ENCODE measurements around the gene LRRC28. TPM values are rescaled to one million over a fixed set of nuclear protein-coding genes. Genes with fewer than 3 reads are reported as not detected.

The LRRC28 gene
- total and polyA plus RNA-seq, 2 donors (not counting 1 experiment from before 2014, with no cell fraction given) = 20.1 to 23.8 TPM

DNA sequence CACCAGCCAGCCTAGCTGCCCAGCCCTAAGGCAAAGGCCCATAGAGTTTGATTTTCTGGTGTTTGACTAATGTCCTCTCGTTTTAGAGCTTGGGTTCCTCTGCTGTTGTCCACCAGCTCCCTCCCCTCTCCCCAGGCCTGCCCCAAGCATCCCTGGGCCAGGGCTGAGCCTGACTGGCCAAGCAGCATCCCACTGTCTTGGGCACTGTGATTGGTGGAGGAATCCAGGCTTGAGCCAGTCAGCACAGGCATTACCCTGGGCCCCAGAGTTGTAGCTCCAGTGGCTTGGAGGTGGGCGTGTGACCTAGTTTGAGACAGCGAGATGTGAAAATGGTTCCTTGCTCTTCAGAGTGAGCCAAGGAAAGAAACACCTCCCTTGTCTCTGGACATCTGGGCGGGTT is 159.2 kb downstream of the LRRC28 start:
- no peak overlapping the region for H3K4me3 ChIP-seq (replicated peaks in 1 of 4; ENCODE audit: control extremely low read depth in 1 of 4, insufficient read depth in 1 of 4, low read depth in 3 of 4, low read length in 4 of 4)
- H3K27ac ChIP-seq (ENCODE audit: insufficient read depth, low read length) = no peak overlapping the region
- H3K9me3 ChIP-seq (ENCODE audit: control insufficient read depth, insufficient read depth, low read depth, low read length) = no peaks in the 10 kb centered on the region
- H4K20me1 ChIP-seq (ENCODE audit: control insufficient read depth, extremely low read depth, insufficient read depth, low read length) = no peaks in the 10 kb centered on the region
- no peak overlapping the region for H3K9ac ChIP-seq (ENCODE audit: insufficient read depth, low read length)
- DNase-seq (ENCODE audit: low read depth in 2 of 2) = no peak
- H3K27me3 ChIP-seq (ENCODE audit: control insufficient read depth, insufficient read depth, low read length) = no peaks in the 10 kb centered on the region
- peaks cover 9% of the 10 kb centered on the region for H3K4me1 ChIP-seq (ENCODE audit: control insufficient read depth, extremely low read depth, insufficient read depth, low read length)
- no peak for TF ChIP-seq EZH2 (IDR thresholded peaks at IDR 0.05; ENCODE audit: low read length, missing control alignments)
- TF ChIP-seq, protein P1, sequence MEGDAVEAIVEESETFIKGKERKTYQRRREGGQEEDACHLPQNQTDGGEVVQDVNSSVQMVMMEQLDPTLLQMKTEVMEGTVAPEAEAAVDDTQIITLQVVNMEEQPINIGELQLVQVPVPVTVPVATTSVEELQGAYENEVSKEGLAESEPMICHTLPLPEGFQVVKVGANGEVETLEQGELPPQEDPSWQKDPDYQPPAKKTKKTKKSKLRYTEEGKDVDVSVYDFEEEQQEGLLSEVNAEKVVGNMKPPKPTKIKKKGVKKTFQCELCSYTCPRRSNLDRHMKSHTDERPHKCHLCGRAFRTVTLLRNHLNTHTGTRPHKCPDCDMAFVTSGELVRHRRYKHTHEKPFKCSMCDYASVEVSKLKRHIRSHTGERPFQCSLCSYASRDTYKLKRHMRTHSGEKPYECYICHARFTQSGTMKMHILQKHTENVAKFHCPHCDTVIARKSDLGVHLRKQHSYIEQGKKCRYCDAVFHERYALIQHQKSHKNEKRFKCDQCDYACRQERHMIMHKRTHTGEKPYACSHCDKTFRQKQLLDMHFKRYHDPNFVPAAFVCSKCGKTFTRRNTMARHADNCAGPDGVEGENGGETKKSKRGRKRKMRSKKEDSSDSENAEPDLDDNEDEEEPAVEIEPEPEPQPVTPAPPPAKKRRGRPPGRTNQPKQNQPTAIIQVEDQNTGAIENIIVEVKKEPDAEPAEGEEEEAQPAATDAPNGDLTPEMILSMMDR (conservative IDR thresholded peaks at IDR 0.05 in 1 of 2, IDR thresholded peaks at IDR 0.05 in 1 of 2; ENCODE audit: low read depth in 1 of 2, low read length in 2 of 2) = no peak
- no peaks in the 10 kb centered on the region for H3K36me3 ChIP-seq (ENCODE audit: control insufficient read depth, insufficient read depth, low read length)
- no peak overlapping the region for H3K4me2 ChIP-seq (ENCODE audit: extremely low read depth, insufficient read depth, low read length)
- no peak overlapping the region for H2AFZ ChIP-seq (ENCODE audit: low read length)
- H3K79me2 ChIP-seq (ENCODE audit: control insufficient read depth, insufficient read depth, low read length) = no peaks in the 10 kb centered on the region

DNA sequence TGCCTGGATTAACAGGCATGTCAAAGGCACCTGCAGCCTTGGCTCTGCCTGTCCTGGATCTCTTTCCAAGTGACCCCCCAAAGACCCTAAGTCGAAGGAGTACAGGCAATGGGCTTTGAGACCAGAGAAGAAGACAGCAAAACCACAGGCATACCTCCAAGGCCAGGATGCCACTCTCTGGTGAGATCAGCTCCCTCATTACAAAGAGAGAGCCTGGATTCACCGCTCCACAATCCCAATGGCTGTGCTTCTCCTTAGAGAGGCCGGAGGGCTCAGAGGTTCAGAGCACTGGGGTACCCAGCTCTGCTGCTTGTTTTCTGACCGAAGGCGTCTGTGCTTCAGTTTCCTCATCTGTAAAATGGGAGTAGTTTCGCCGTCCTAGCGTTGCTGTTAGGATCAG is 160.0 kb downstream of the LRRC28 start:
- H3K27ac ChIP-seq (ENCODE audit: insufficient read depth, low read length) = no peak overlapping the region
- no peak overlapping the region for H3K4me3 ChIP-seq (replicated peaks in 1 of 4; ENCODE audit: control extremely low read depth in 1 of 4, insufficient read depth in 1 of 4, low read depth in 3 of 4, low read length in 4 of 4)
- H3K79me2 ChIP-seq (ENCODE audit: control insufficient read depth, insufficient read depth, low read length) = no peaks in the 10 kb centered on the region
- no peaks in the 10 kb centered on the region for H4K20me1 ChIP-seq (ENCODE audit: control insufficient read depth, extremely low read depth, insufficient read depth, low read length)
- H3K9me3 ChIP-seq (ENCODE audit: control insufficient read depth, insufficient read depth, low read depth, low read length) = no peaks in the 10 kb centered on the region
- H3K4me1 ChIP-seq (ENCODE audit: control insufficient read depth, extremely low read depth, insufficient read depth, low read length) = peaks cover 9% of the 10 kb centered on the region
- no peaks in the 10 kb centered on the region for H3K27me3 ChIP-seq (ENCODE audit: control insufficient read depth, insufficient read depth, low read length)
- H3K36me3 ChIP-seq (ENCODE audit: control insufficient read depth, insufficient read depth, low read length) = no peaks in the 10 kb centered on the region
- H3K4me2 ChIP-seq (ENCODE audit: extremely low read depth, insufficient read depth, low read length) = no peak overlapping the region
- no peak for TF ChIP-seq EZH2 (IDR thresholded peaks at IDR 0.05; ENCODE audit: low read length, missing control alignments)
- TF ChIP-seq, protein P1 (conservative IDR thresholded peaks at IDR 0.05 in 1 of 2, IDR thresholded peaks at IDR 0.05 in 1 of 2; ENCODE audit: low read depth in 1 of 2, low read length in 2 of 2) = no peak
- H2AFZ ChIP-seq (ENCODE audit: low read length) = no peak overlapping the region
- DNase-seq (ENCODE audit: low read depth in 2 of 2) = no peak
- H3K9ac ChIP-seq (ENCODE audit: insufficient read depth, low read length) = no peak overlapping the region

DNA sequence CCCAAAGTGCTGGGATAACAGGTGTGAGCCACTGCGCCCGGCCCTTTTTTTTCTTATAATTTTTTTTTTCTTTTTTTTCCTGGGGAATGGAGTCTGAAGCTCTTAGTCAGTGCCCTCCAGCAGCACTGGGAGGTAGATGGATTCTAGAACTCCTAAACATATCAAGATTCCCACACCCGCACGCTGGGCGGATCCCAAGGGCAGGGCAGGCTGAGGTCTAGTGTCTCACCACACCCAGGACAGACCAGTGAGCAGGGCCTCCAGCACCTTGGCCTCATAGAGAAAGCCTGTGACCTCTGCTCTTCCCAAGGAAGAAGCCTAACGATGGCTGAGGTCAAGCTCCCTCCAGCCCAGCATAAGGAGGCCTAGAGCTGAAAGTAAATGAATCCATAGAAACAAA is 160.8 kb downstream of the LRRC28 start:
- no peaks in the 10 kb centered on the region for H3K27me3 ChIP-seq (ENCODE audit: control insufficient read depth, insufficient read depth, low read length)
- H3K4me1 ChIP-seq (ENCODE audit: control insufficient read depth, extremely low read depth, insufficient read depth, low read length) = peaks cover 9% of the 10 kb centered on the region
- H3K9me3 ChIP-seq (ENCODE audit: control insufficient read depth, insufficient read depth, low read depth, low read length) = no peaks in the 10 kb centered on the region
- no peak overlapping the region for H2AFZ ChIP-seq (ENCODE audit: low read length)
- H3K9ac ChIP-seq (ENCODE audit: insufficient read depth, low read length) = no peak overlapping the region
- TF ChIP-seq EZH2 (IDR thresholded peaks at IDR 0.05; ENCODE audit: low read length, missing control alignments) = no peak
- TF ChIP-seq, protein P1 (conservative IDR thresholded peaks at IDR 0.05 in 1 of 2, IDR thresholded peaks at IDR 0.05 in 1 of 2; ENCODE audit: low read depth in 1 of 2, low read length in 2 of 2) = no peak
- no peaks in the 10 kb centered on the region for H4K20me1 ChIP-seq (ENCODE audit: control insufficient read depth, extremely low read depth, insufficient read depth, low read length)
- H3K4me2 ChIP-seq (ENCODE audit: extremely low read depth, insufficient read depth, low read length) = no peak overlapping the region
- DNase-seq (ENCODE audit: low read depth in 2 of 2) = no peak
- no peaks in the 10 kb centered on the region for H3K36me3 ChIP-seq (ENCODE audit: control insufficient read depth, insufficient read depth, low read length)
- no peaks in the 10 kb centered on the region for H3K79me2 ChIP-seq (ENCODE audit: control insufficient read depth, insufficient read depth, low read length)
- no peak overlapping the region for H3K27ac ChIP-seq (ENCODE audit: insufficient read depth, low read length)
- H3K4me3 ChIP-seq (replicated peaks in 1 of 4; ENCODE audit: control extremely low read depth in 1 of 4, insufficient read depth in 1 of 4, low read depth in 3 of 4, low read length in 4 of 4) = no peak overlapping the region
